Measurements from ENCODE around the gene DIP2B.
"Not testable (repeated sequence)": the region's sequence is repeated elsewhere in the genome, so short reads cannot be mapped to it uniquely, and the experiment has no call there.

The DIP2B gene

DNA sequence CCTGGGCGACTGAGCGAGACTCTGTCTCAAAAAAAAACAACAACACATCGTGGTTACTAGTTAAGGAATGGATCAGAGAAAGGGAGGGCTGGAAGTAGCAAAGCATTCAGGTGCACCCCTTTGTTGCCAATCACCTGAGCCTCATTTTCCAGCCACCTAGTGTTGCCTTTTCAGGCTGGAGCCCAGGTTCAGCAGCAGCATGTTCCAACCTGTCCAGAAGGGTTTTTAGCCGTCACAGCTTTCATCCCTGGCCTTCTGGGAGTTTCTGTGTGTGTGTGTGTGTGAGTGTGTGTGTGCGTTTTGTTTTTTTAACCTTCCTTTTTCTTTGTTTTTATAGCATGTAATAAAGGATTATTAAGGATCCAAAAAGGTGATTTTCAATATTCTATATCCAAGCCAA lies 138.0 kb downstream of the DIP2B start:
- DNase-seq = no peak

- no peak for DNase-seq
Measured at GRCh38 chr12:50647031-50647430, 142.2 kb downstream of the DIP2B start.

DNA sequence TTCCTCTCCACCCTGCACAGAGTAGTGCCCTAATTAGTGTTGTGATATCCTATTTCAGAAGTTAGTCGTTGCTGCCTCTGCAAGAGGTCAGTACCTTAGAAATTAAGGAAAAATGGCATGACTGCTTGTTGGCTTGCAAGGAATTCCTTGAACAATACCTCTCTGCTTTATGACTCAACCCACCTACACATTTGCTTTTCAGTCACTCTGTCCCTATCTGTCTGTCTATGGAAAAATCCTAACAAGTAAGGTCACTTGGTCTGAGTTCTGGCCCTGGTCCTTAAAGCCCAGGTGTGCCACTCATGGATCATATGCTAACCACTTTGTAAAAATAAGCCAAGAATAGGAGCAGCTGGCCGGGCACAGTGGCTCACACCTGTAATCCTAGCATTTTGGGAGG lies 142.7 kb downstream of the DIP2B start:
- DNase-seq = no peak

DNA sequence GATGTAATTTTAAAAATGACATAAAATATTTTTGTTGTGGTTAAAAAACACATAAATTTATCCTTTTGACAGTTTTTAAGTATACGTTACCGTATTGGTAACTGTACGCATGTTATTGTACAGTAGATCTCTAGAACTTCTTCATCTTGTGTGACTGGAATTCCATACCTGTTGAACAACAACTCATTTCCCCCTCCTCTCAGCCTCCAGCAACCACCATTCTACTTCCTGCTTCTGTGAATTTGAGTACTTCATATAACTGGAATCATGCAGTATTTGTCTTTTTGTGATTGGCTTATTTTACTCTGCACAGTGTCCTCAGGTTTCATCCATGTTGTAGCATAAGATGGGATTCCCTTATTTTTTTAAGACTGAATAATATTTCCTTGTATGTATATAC lies 145.5 kb downstream of the DIP2B start:
- no peak for DNase-seq

DNA sequence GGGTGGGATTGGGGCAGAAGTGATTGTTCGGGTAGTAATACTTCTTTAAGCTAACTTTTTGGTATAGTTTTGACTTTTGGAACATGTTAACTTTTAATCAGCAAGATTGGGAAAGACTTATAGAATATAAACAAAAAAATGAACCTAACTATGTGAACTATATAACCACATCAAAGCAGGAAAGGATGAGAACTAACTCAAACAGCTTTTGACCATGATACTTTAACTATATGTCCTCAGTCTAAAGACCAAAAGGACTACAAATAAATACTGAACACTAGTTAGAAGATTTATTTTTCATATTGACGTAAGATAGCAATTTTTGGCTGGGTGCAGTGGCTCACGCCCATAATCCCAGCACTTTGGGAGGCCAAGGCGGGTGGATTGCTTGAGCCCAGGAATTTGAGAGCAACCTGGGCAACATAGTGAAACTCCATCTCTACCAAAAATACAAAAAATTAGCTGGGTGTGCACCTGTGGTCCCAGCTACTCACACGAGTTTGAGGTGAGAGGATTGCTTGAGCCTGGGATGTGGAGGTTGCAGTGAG lies 150.7 kb downstream of the DIP2B start:
- DNase-seq = no peak

- no peak for DNase-seq
Measured at GRCh38 chr12:50659260-50659659, 154.5 kb downstream of the DIP2B start.

- no peak for DNase-seq
Measured at GRCh38 chr12:50659690-50660424, 155.1 kb downstream of the DIP2B start.

DNA sequence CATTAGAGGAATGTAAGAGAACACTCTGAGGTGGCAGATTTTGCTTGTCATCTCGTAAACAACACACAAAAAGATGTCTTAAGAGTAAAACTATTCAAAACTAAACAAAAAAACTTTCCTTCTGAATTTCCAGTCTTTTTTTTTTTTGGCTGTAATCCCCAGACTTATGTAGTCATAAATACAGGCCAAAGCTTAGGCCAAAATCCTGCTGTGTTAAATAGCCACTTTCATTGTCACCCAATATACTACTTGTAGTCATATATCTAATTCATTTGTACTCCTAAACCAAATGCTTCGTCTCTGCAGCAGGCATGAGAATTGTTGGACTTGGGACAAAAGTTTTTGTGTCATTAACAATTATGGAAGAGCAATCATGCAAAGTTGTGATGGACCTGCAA lies 155.6 kb downstream of the DIP2B start:
- no peak for DNase-seq

GRCh38 chr12:50661300-50662115 lies 156.7 kb downstream of the DIP2B start:
- no peak for DNase-seq

DNA sequence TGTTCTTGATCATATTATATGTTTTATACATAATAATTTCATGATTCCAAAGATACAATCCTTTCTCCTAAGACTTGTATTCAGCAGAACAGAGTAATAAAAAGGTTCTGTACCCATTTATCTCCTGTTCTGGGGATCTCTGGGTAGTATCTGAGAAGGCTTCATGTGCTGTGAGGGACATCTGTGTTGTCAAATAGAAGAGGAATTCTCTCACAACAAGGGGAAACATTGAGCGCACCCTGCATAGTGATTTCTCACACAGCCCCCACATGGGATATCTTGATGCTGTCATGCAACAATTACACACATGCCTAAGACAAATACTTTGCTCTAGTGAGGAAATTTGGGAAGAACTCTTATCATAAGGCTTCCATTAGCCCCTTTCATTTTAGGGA lies 157.3 kb downstream of the DIP2B start:
- DNase-seq = no peak

DNA sequence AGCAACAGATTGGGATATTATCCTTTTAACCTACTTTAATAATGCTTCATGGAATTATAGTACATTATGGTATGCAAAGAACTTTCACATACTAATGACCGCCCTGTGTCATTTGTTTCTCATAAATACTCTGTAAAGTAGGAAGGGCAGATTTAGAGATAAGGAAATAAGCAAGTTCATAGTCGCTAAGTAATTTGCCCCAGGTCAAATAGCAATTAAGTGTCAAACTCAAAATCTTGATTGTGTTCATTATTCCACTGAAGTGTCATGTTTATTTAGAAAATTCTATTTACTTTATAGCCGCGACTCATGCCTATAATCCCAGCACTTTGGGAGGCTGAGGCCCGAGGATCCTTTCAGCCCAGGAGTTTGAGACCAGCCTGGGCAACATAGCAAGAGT lies 160.4 kb downstream of the DIP2B start:
- no peak for DNase-seq

DNA sequence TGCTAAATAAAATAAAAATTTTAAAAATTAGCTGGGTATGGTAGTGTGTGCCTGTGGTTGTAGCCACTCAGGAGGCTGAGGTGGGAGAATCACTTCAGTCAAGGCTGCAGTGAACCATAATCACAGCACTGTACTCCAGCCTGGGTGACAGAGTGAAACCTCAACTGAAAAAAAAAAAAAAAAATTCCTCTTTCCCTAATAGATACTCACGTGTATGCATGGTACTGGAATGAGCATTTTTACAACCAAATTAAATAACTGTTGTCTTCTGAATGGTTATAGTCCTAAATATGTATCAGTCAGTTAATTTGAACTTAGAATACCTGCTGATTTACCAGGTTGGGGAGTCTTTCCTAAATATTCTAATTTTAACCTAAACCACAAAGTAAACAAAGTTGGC lies 160.8 kb downstream of the DIP2B start:
- DNase-seq = no peak

- no peak for DNase-seq
Measured at GRCh38 chr12:50666023-50666422, 161.2 kb downstream of the DIP2B start.

DNA sequence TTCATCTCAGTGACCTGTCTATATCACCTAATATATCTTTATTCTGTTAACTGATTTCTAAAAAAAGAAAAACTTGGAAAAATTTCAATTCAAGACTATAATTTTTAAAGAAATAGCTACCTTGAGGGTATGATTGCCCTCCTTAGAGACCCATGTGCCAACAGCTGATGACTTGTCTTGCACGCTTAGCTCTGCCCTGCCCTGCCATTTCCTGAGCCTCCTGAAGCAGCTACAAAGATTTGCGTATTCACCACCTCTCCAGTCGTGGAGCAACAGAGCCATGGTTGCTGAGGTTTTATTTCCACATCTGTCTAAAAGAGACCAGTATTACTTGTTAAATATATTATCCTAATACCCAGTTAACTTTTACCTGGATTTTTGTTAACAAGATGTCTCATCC lies 167.4 kb downstream of the DIP2B start:
- DNase-seq = no peak

- DNase-seq = no peak
Measured at GRCh38 chr12:50676756-50677155, 172.0 kb downstream of the DIP2B start.

- DNase-seq = no peak
Measured at GRCh38 chr12:50677858-50678257, 173.1 kb downstream of the DIP2B start.

GRCh38 chr12:50678650-50679365 lies 174.0 kb downstream of the DIP2B start:
- no peak for DNase-seq

- DNase-seq = no peak
Measured at GRCh38 chr12:50679612-50680011, 174.8 kb downstream of the DIP2B start.

DNA sequence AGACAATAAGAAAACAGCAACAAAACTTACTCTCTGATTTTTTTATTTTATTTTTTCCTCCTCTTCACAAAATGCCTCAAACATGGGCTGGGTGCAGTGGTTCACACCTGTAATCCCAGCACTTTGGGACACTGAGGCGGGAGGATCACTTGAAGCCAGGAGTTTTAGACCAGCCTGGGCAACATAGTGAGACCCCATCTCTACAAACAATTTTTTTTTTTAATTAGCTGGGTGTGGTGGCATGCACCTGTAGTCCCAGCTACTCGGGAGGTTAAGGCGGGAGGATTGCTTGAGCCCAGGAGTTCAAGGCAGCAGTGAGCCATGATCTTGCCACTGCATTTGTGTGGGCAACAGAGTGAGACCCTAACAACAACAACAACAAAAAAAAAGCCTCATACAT lies 176.3 kb downstream of the DIP2B start:
- DNase-seq = not testable (repeated sequence)

- DNase-seq = no peak
Measured at GRCh38 chr12:50685641-50686040, 180.9 kb downstream of the DIP2B start.

GRCh38 chr12:50686406-50686805 lies 181.6 kb downstream of the DIP2B start:
- DNase-seq = no peak

DNA sequence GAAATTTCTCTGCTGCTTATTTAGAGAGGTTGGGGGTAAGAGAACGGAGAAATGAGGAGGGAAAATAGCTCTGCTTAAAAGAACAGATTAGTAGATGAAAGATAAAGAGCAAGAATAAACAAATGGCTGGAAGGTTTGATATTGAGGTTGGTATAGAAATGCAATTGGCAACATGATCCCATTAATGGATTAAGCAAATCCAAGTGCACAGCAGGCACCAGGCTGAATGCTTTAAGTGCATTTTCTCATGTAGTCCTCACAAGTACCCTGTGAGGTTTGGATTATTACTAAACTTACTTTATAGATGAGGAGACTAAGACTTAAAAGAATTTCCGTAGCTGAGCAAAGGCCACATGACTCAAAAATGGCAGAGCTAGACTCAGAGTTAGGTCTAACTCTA lies 182.2 kb downstream of the DIP2B start:
- DNase-seq = no peak

- no peak for DNase-seq
Measured at GRCh38 chr12:50689437-50689836, 184.7 kb downstream of the DIP2B start.

- DNase-seq = no peak
Measured at GRCh38 chr12:50690925-50691324, 186.1 kb downstream of the DIP2B start.
